HUES48 (cell line): Measurements from ENCODE around the gene NYAP2.
A peak's percentile ranks its signal among the peaks of the same experiment; 100 is the strongest.

Experiments used
- H3K27ac ChIP-seq: one replicate; pipeline ENCODE4 v1.7.0; 2013; ENCODE audit warnings: low read depth, low read length, inconsistent platforms
- H3K27me3 ChIP-seq: 2 replicates; pipeline ENCODE4 v1.6.1; 2013; ENCODE audit warnings: mild to moderate bottlenecking, low read length; ENCODE audit not compliant: control insufficient read depth, insufficient read depth
- H3K36me3 ChIP-seq: 2 replicates; pipeline ENCODE4 v1.6.1; 2013; ENCODE audit warnings: low read length; ENCODE audit not compliant: control insufficient read depth, insufficient read depth
- H3K4me1 ChIP-seq: 2 replicates; pipeline ENCODE4 v1.6.1; 2013; ENCODE audit warnings: mild to moderate bottlenecking, low read length; ENCODE audit not compliant: control insufficient read depth, insufficient read depth
- H3K4me3 ChIP-seq: 2 replicates; pipeline ENCODE4 v1.5.1; 2013; ENCODE audit warnings: mild to moderate bottlenecking, low read depth, low read length
- H3K9ac ChIP-seq: 2 replicates; pipeline ENCODE4 v1.6.1; 2013; ENCODE audit warnings: mild to moderate bottlenecking, low read depth, low read length, moderate library complexity
- H3K9me3 ChIP-seq: 2 replicates; pipeline ENCODE4 v1.6.1; 2013; ENCODE audit warnings: low read length; ENCODE audit not compliant: control insufficient read depth, insufficient read depth

The NYAP2 gene

DNA sequence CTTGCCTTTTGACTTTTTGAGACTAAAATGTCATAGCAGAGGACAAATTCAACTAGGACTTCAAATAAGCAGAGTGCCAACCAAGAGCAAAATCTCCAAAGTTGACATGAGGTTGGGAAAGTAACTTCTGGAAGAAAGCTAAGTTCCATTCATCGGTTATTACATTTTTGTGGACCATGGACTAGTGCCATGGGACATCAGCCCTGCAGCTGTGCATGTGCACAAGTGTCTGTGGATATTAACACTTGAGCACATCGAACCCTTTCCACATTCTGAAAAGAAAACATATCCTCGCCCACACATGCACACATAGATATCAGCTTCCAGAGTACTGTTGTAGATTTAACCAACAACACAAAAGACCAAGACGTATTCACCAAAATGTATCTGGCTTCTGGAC lies 262.6 kb downstream of the NYAP2 start:
- Histone ChIP-seq H3K4me1 (peaks cover 10% of the 10 kb centered on the region), H3K27ac (no peak overlapping the region), H3K9ac (no peak overlapping the region), H3K36me3 (no peaks in the 10 kb centered on the region), H3K4me3 (no peak overlapping the region), H3K27me3 (no peaks in the 10 kb centered on the region), H3K9me3 (no peaks in the 10 kb centered on the region)

DNA sequence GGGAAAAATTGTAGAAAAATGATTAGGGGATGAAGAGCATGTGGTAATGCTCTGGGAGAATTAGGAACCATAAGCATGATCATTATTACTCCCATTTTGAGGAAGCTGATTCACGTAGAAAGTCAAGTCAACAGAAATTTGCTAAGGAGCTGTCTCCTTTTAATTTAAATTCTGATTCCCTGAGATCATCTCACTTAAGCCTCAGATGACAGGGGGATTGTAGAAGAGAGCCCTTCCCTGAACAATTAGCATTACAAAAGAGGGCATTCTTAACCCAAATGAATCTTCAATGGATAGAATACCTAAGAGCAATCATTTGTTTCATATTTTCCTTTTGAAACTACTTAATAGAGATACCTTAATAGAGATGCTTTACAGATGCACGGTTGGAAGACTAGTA lies 267.9 kb downstream of the NYAP2 start:
- no peak overlapping the region for H3K4me3 ChIP-seq
- H3K4me1 ChIP-seq, result peaks cover 19% of the 10 kb centered on the region
- no peaks in the 10 kb centered on the region for H3K36me3 ChIP-seq
- H3K27ac ChIP-seq, result peak overlapping the region; percentile 66
- no peaks in the 10 kb centered on the region for H3K27me3 ChIP-seq
- H3K9ac ChIP-seq, result no peak overlapping the region
- no peaks in the 10 kb centered on the region for H3K9me3 ChIP-seq

DNA sequence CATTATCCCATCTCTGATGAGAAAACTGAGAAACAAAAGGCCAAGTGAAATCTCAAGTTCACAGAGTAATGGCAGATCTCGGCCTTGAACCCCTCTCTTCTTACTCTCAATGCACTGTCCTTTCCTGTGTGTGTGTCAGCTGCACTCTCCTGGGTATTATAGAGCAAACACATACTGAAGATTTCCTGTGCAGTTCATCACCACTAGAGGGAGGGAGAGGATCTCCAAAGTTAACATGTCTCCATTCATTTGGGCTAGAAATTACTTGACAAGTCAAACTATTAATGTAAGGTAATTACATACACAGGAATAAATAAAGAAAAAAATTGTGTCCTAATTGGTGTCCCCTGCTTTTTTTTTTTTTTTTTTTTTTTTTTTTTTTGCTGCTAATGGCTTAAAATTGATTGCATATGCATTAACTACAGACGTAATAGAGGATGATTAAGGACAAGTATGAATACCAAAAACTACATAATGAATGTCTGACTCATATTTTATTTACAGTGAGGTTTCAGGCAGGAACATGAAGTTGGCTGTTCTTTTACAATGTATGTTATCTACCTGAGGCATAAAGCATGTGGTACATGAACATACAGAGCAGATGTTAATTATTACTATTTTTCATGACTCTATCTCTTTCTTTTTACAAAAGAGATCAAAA lies 269.2 kb downstream of the NYAP2 start:
- H3K36me3 ChIP-seq, result no peaks in the 10 kb centered on the region
- H3K27me3 ChIP-seq, result no peaks in the 10 kb centered on the region
- no peak overlapping the region for H3K27ac ChIP-seq
- no peaks in the 10 kb centered on the region for H3K9me3 ChIP-seq
- H3K4me1 ChIP-seq, result peaks cover 15% of the 10 kb centered on the region
- no peak overlapping the region for H3K9ac ChIP-seq
- H3K4me3 ChIP-seq, result no peak overlapping the region

DNA sequence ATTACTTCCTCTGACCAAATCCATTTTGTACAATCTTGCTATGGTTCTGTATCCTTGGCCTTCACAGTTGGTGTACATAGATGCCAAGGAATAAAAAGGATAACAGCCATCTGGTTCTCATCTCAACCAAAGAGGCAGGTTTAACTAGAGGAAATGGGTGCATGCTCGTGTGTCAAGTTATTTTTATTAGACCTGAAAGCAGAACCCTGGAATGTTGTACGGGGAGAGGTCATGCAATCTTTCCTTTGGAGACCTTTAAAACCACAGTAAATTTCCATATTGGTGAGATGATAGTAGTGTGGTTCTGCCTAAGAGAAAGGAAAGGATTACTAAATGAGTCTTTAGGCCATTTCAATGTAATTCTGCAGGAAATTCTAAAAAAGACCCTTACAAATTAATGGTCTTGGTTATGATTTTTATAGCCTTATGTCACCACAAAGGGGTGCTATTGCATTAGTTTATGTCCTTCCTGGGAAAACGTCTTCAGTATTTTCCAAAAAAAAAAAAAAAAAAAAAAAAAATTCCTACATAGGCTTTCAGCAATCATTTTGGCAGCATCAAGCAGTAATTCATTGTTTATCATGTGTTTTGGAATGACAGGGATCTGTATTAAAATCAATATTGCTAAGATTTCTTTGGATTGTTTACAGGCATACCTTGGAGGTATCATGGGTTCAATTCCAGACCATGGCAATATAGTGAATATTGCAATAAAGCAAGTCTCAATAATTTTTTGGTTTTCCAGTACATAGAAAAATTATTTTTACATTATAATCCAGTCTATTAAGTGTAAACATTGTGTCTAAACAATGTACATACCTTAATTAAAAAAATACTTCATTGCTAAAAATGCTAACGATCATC lies 270.8 kb downstream of the NYAP2 start:
- H3K9me3 ChIP-seq, result no peaks in the 10 kb centered on the region
- no peak overlapping the region for H3K27ac ChIP-seq
- H3K4me3 ChIP-seq, result no peak overlapping the region
- no peak overlapping the region for H3K9ac ChIP-seq
- peaks cover 15% of the 10 kb centered on the region for H3K4me1 ChIP-seq
- no peaks in the 10 kb centered on the region for H3K27me3 ChIP-seq
- H3K36me3 ChIP-seq, result no peaks in the 10 kb centered on the region

DNA sequence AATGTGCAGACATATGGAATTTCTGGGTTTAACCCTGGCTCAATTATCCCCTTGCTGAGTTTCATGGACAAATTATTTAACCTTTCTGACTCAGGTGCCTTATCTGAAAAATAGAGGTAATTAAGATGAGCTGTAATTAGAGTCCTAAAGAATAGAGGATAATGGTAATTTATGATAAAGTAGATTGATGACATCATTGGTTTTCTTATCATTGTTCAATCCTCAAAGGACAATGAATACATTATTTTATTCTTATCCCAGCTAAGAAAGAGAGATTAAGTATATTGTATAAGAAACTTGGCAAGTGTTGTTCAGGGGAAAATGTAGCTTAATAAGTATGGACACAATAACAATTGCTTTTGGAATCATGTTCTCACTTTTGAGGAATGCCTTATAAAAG lies 279.3 kb downstream of the NYAP2 start:
- H3K4me3 ChIP-seq, result no peak overlapping the region

DNA sequence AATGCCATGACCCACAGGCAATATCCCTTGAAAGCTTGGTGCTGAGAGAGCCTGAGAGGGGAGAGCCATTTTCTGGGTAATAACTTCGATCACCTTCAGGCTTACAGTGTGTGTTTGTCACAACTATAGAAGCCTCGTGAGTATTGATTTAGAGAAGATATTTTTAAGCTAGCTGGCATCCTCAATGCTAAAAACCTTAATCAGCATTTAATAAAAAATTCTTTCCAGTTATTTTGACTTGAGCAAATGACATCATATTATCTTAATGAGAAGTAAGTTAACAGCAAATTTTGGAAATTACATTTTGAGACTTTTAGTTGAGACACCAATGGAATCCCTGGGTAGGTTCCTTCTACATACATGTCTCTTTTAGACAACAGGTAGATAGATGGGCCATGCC lies 283.7 kb downstream of the NYAP2 start:
- Histone ChIP-seq H3K9me3 (no peaks in the 10 kb centered on the region), H3K27ac (no peak overlapping the region), H3K27me3 (no peaks in the 10 kb centered on the region), H3K4me1 (no peaks in the 10 kb centered on the region), H3K4me3 (no peak overlapping the region), H3K36me3 (no peaks in the 10 kb centered on the region), H3K9ac (no peak overlapping the region)

More for the DNA sequence above, 279.3 kb downstream of the NYAP2 start:
- H3K9me3 ChIP-seq, result no peaks in the 10 kb centered on the region
- no peak overlapping the region for H3K27ac ChIP-seq
- no peaks in the 10 kb centered on the region for H3K36me3 ChIP-seq
- no peaks in the 10 kb centered on the region for H3K27me3 ChIP-seq
- H3K9ac ChIP-seq, result no peak overlapping the region
- H3K4me1 ChIP-seq, result no peaks in the 10 kb centered on the region

DNA sequence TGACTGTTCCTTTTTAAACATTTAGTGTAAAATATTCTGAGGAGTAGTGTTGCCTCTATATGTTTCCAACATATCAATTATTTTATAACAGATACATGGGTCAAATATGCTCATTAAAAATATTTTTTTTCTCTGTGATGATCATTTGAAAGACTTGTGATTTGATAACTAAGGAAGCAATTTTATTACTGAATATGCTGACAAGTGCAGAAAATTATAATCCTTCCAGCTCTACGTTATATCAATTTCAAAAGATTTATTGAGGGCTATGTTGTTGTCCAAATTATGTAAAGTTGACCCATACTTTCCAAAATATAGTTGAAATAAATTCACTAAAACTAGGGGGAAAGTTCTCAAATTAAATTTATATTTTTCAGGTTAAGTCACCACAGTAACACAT lies 290.6 kb downstream of the NYAP2 start:
- Histone ChIP-seq H3K4me3 (no peak overlapping the region), H3K36me3 (no peaks in the 10 kb centered on the region), H3K9ac (no peak overlapping the region), H3K4me1 (no peaks in the 10 kb centered on the region), H3K9me3 (no peaks in the 10 kb centered on the region), H3K27me3 (no peaks in the 10 kb centered on the region), H3K27ac (no peak overlapping the region)

DNA sequence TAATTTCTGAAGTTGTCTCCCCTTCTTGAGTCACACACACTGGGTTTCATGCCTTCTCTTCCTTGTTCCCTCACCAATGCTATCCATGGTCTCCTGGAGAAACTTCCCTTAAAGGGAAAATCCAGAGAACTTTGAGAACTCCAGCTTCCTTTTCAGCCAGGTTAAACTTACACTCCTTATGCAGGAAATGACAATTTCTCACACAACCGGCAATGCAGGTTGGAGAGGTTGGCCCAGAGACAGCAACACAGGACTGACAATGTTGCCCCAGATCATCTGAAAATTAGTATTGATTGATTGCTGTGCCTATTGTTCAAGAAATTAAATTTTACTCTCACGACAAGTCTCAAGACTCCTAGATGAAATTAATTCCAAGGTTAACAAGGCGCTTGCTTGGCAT lies 292.2 kb downstream of the NYAP2 start:
- H3K9me3 ChIP-seq, result no peaks in the 10 kb centered on the region
- no peak overlapping the region for H3K27ac ChIP-seq
- H3K36me3 ChIP-seq, result no peaks in the 10 kb centered on the region

DNA sequence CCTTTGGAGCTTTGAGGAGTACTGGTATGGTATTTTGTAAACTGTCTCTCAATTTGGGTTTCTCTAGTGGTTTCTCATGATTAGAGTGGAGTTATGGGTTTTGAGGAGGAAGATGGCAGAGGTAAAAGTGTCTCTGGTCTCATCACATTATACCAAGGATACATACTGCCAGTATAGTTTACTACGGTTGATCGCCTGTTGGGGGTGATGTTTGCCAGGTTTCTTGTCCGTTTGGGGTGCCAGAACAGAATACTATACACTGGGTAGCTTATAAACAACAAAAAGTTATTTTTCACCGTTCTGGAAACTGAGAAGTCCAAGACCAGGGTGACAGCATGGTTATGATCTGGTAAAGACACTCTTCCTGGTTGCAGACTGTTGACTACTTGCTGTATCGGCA lies 293.7 kb downstream of the NYAP2 start:
- H3K4me1 ChIP-seq, result no peaks in the 10 kb centered on the region
- H3K9me3 ChIP-seq, result no peaks in the 10 kb centered on the region
- H3K9ac ChIP-seq, result no peak overlapping the region
- no peak overlapping the region for H3K4me3 ChIP-seq
- H3K27me3 ChIP-seq, result no peaks in the 10 kb centered on the region
- no peaks in the 10 kb centered on the region for H3K36me3 ChIP-seq
- H3K27ac ChIP-seq, result no peak overlapping the region

More for the DNA sequence above, 292.2 kb downstream of the NYAP2 start:
- no peaks in the 10 kb centered on the region for H3K4me1 ChIP-seq
- no peak overlapping the region for H3K9ac ChIP-seq
- no peak overlapping the region for H3K4me3 ChIP-seq
- no peaks in the 10 kb centered on the region for H3K27me3 ChIP-seq

DNA sequence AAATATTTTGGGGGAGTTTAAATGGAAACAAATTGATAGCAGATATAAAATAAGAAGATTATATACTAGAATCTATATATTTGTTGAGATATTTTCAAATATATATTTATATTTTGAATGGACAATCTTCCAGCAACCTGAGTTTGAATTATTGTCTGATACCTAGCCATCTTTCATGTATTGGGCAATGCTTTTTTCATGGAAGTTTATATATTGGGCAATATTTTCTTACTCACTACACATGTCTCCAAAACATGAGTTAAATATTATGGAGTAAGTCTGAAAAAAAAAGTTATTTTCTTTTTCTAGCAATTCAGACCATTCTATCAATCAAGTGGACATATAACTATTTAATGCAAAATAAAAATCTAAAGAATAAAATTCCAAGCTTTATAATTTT lies 295.2 kb downstream of the NYAP2 start:
- Histone ChIP-seq H3K27ac (no peak overlapping the region), H3K4me3 (no peak overlapping the region), H3K36me3 (no peaks in the 10 kb centered on the region), H3K9ac (no peak overlapping the region), H3K27me3 (no peaks in the 10 kb centered on the region), H3K4me1 (no peaks in the 10 kb centered on the region), H3K9me3 (no peaks in the 10 kb centered on the region)

DNA sequence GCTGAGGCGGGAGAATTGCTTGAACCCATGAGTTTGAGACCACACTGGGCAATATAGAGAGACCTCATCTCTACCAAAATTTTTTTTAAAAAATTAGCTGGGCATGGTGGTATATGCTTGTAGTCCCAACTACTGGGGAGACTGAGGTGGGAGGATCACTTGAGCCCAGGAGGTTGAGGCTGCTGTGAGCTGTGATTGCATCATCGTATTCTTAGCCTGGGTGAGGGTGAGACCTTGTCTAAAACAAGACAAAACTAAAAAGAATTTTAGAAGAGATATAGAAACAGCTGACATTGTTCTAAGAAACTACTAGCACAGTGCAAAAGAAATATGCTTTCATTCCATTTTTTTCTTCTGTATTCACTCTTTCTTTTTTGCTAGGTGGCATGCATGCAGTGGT lies 298.4 kb downstream of the NYAP2 start:
- Histone ChIP-seq H3K27me3 (no peaks in the 10 kb centered on the region), H3K4me1 (no peaks in the 10 kb centered on the region), H3K9ac (no peak overlapping the region), H3K9me3 (no peaks in the 10 kb centered on the region), H3K4me3 (no peak overlapping the region), H3K27ac (no peak overlapping the region), H3K36me3 (no peaks in the 10 kb centered on the region)
